Activated CD4-positive, CD25-positive, alpha-beta regulatory T cell (primary cell): ENCODE measurements around the gene IRF2BPL.

Experiments
- DNase-seq, 4 experiments: peaks; one replicate each; lab custom pipeline; 2025; lab: John Stamatoyannopoulos, UW

The IRF2BPL gene

GRCh38 chr14:77028384-77029231, at the start of gene IRF2BPL:
IRF2BPL (minus strand) TSS chr14:77028708; CDS start chr14:77027792, 916 bp downstream.
- DNase-seq, result peak; percentile 79 to 91 (median 86)

DNA sequence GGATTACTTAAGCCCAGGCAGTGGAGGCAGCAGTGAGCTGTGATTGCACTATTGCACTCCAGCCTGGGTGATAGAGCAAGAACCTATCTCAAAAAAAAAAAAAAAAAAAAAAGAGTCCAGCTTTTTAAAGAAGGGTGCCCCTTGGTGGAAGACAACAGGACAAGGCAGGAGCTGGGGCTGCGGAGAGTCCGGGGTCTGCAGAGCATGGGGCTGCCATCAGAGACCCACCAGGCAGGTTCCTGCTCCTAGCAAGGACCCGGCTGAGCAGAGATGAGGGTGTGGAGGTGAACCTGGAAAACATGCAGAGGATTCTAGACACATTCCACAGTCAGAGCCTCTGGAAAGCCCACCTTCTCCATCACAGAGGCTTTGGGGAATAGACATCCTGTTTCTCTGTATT, 48.5 kb upstream of the IRF2BPL start:
- no peak for DNase-seq

DNA sequence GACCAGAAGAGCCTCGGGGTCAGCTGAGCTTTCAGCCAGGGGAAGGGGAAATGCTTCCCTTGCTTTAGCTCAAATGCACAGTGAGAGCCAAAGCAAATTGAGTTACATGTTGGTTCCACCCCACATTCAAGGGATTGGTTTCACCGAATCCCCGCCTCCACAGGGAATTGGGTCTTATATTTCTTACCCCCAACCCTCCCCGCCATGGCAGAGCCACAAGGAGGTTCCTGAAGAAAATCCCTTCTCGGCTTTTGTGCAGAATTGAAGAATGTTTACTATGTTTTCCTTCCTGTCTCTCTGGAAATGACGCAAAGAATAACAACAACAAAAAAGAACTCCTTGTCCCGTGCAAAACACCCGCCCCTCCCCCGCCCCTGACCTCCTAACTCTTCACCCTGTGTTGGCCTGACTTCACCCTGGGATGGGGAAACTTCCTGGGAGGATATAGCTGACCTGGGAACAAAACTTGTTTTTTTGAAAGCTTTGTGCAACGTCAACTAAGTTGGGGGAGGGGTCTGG, 47.7 kb upstream of the IRF2BPL start:
- DNase-seq, result no peak

DNA sequence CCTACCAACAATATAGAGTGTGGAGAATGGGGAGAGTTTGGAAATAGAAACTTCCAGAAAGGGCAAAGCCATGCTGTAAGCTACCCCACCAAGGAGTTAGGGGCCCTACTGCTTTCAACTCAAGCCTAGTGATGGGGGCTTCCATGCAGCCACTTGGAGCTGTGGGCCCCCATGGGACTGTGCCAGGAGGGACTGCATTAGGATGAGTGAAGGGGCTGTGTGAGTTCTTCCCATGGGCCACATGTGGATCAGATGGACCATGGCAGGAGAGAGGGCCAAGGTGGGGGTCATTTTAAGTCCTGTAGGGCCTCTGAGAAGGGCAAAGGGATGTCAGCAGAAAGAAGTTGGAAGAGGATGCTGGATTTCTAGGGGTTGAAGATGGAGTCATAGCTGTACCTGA, 46.5 kb upstream of the IRF2BPL start:
- no peak for DNase-seq

- no peak for DNase-seq
Observed at GRCh38 chr14:77071938-77072388, 43.5 kb upstream of the IRF2BPL start.

GRCh38 chr14:77069551-77069950, 41.0 kb upstream of the IRF2BPL start:
- no peak for DNase-seq

DNA sequence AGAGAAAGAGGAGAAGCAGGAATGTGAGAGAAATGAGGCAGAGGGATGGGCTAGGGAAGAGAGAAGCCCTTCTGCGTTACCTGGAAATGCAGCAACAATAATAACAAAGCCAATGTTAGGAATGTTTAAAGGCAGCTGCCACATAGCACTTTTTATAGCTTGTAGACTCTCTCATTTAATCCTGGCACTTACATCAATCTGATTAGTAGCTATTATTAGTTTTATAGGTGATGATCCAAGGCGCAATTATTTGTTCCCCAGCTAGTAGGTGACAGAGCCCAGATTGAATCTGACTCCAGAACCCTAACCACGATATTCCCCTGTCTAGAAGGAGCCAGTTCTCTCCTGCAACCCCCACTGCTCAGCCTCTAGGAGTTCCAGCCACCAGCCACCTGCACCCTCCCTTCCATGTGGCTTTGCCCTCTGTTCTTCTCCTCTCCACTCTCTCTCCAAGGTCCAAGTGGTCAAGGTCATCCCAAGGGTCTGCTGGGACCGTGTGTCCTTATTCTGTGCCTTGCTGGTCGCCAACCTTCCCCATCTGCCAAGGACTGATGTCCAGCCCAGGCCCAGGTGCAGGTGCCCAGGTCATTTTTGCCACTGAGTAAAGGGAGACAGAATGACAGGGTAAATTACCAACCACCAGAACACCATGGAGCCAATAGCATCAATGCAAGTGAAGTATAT, 40.2 kb upstream of the IRF2BPL start:
- no peak for DNase-seq

DNA sequence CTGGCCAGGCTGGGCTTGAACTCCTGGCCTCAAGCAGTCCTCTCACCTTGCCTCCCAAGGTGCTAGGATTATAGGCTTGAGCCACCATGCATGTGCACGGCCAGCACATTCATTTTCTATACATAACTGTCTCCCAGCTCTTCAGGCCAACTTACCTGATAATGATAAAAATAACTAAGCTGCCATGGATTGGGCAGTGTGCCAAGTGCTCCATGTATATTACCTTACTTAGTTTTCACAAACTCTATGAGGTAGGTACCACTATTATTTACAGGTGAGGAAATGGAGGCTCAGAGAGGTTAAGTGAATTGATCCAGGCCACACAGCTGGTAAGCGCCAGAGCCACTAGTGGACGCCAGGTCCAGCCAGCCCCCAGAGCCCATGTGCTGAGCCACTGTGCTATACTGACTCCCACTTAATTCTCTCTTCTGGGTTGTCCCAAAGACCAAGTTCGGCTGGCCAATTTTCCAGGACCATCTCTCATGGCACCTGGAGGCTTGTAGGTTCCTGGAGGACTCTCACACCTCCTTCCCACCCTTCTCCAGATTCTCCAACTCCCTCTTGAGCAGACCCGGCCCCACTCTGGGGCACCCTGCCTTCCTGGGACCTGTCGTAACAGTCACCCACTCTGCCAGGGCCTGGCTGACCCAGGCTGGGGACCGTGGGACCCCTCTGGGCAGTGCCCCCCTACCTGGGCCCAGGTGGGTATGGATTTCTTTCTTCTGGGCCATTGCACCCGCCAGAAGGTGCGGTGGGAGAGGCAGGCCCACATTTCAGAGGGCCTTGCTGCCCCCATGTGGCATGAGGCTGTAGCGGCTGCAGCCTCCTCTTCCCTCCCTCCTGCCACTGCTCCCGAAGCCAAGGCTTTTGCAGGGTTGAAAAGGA, 39.4 kb upstream of the IRF2BPL start:
- peak; percentile 6 to 30 (median 22) for DNase-seq

DNA sequence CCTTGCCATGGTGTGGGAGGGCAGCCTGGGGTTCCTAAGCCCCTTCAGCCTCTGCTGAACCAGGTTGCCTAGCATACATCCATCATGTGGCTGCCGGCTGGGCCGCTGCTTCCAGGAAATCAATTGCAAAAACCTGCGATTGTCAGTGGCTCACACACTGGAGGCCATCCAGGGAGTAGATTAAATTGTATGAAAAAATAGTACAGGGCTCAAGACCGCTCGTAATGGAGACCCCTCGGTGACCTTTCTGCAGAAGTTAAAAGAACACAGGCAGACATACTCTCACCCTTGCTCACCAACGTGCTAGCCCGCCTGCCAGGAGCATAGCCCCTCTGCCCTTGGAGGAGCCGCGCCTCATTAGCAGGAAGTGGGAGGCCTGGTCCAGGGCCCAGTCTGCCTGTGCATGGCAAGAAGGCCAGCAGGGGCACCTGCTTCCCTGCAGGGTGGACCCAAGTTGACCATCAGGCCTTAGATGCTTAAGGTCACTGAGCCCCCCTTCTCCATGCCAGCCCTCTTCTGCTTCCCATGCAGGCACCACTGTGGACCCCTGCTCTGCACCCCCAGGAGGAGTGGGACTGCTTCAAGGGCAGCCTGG, 38.2 kb upstream of the IRF2BPL start:
- DNase-seq, result no peak

DNA sequence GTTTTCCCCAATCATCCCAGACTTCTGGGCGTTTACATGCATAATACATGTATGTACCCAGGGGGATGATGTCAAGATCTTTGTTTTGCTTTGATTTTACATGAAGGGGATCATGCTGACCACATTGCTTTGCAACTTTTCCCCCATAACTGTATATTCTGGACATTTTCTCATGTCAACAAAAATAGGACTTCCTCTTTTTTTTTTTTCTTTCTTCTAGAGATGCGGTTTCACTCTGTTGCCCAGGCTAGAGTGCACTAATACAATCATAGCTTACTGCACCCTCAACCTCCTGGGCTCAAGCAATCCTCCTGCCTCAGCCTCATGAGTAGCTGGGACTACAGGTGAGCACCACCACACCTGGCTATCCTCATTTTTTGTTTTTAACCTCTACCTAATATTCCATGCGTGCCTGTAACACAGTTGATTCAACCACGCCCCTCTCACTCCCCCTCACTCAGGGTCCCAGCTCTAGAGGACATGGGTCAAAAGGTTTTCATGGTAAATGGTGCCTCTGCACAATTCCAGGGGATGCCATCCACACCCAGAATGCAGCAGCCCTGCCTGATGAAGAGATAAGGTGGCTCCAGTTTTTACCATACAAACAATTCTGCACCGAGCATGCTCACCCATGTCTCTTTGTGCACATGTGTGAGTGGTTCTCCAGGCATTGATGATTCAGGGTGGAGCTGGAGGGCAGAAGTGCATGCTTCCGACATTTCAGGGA, 37.5 kb upstream of the IRF2BPL start:
- DNase-seq, result no peak

DNA sequence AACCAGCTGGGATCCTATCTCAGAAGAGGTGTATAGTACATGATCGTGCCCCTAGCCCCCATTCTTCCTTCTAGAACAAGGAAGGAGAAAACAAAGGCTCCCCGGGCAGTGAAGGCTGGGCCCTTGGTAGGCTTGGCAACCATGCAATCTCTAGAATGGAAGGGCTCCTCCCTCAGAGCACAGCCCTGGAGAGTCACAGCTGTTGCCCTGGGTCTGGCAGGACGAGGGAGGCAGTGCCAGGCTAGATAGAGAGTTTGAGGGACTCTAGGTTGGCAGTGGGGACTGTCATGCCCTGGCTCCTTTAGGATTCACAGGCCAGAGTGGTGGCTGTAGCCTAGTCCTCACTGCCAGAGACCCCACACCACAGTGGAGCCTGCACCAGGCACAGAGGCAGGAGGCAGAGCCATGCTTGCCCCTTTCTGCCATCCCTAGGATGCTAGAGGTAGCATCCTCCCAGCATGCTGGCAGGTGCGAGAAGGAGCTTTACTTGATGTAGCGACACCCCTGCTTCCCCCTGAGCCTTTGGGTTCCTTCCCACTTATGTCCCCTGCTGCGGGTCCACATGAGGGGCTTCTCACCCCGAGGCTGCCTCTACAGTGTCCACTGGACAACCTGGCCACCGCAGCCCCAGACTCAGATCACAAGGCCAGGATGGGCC, 36.1 kb upstream of the IRF2BPL start:
- DNase-seq, result no peak

DNA sequence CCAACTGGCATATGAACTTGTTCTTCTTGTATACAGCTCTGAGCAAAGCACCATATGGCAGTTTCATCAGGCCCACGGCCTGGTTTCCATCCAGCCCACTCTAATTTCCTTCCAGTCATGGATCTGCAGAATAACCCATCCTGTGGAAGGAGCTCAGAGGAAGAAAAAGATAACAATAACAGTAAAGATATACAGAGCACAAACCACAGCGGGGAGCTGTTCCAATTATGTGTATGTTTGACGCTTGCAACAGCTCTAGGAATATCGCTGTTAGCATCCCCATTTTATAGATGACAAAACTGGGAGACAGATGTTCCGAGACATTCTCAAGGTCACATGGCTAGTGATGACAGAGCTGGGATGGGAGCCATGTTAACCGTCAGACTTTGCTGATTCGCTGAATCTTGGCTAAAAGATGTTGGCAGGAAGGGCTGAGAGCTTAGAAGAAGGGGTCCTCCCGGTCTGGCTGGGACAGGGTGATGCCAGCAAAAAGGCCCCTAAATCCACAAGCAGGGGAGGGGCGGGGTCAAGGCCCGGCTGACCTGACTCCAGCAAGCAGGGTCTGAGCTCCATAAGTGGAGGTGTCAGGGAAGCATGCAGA, 35.2 kb upstream of the IRF2BPL start:
- DNase-seq, result no peak

DNA sequence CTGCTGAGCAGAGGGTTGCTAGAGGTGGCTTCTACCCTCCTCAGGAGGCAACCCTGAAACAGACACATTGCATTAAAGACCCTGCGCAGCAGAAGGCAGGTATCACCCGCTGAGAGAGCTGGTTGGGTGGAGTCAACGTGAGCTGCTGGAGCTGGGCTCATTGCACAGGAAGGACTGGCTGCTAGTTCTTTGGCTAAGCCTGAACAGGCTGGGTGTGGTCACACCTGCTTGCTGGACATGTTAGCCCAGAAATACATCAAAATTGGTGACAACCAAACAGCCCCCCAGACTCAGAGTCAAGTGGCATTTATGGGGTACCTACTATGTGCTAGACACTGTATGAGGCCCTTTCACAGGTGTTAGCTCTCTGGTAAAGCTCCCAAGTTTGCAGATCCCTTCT, 33.8 kb upstream of the IRF2BPL start:
- no peak for DNase-seq

DNA sequence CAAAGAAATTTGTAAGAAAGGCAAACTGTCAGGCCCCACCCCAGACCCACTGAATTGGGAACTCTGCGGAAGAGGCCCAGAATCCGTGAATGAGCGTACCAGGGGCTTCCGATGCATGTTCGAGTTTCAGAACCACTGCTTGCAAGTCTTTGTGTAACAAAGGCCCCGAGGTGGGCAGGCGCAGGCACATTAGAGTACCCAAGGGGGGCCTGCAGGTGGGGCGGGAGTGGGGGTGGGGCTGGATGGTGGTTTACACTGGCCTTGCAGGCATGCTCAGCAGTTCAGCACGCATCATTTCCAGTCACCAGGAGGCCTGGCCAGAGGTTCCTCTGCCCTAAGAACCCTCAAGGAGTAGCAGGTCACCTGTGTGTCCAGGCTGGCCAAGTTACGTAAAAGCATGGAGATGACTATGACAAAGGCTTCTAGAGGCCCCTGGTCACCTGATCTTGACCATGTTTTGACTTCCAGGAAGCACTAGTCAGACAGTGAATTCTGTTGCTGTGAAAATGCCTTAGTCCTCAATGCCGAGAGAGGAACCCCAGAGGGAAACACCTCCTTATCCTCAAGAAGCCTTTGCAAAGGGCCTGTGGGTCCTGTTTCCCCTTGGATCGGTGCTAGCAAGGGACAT, 33.2 kb upstream of the IRF2BPL start:
- no peak for DNase-seq

DNA sequence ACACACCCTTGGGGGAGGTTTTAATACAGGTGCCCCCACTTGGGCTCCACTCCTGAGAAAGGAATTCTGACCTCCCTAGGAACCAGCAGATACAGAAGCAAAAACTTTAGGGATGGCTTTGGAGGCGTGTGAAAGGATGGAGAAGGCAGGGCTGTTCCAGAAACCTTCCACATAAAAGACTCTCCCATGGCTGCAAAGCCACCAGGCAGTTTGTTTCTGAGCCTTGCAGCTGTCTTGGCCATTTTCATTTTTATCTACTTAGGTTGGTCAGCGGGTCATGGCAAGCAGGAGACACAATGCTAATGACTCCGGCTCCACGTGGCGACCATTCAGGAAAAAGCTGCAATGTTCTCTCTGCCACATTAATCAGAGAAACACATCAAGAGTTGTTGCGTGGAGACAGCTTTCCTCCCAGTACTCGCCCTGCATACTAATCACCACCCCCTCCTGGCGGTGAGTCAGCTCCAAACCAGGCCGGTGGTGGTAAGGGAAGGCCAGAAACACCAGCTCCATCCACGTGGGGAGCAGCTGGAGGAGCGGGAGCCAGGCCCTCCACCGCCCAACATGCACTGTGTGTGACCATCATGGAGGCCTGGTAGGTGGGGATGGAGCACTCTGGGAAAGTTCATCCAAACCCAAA, 30.9 kb upstream of the IRF2BPL start:
- no peak for DNase-seq

GRCh38 chr14:77058785-77059184, 30.3 kb upstream of the IRF2BPL start:
- DNase-seq, result no peak

DNA sequence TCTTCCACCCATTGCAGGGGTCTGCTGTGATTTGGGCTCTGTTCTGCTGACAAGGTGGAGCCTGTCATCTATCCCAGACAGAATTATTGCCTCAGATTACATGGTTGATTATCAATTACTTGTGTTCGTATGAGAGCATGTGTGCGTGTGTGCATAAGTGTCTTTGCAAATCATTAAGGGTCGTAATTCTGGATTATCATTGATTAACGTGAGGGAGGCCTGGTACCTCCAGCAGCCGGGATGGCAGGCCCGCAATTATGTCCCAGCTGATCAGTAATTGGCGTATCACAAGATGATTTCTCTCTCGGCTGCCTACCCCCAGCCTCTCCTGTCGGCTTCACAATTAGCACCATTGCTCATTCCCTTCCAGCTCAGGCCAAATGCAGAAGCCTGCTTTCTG, 29.6 kb upstream of the IRF2BPL start:
- no peak for DNase-seq

DNA sequence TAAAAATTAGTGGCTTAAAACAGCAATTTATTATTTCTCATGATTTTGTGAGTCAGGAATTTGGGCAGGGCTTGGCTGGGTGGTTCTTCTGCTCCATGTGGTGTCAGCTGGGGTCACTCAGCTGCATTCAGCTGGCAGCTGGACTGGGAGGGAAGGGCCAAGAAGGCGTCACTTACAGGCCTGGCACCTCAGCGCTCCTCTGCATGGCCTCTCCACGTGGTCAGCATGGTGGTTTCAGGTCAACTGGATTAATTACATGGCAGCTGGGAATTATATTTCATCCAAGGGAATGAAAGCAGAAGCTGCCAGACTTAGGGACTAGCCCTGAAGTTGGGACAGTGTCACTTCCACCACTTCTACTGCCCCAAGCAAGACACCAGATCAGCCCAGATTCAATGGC, 27.5 kb upstream of the IRF2BPL start:
- DNase-seq, result no peak

DNA sequence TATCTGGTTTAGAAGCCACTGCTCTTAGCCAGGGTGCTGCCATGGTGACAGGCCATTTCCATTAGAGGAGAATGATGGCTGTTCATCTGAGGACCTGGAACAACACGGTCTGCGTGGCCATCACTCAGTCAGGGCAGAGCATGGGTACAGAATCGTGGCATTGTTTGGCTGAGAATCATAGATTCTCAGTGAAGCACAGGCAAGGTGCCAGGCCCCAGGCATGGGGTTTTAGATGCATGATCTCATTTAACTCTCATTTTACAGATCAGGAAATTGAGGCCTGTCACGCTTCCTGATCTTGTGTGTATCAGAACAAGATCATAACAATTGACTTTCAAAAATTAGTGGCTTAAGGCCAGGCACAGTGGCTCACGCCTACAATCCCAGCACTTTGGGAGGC, 26.8 kb upstream of the IRF2BPL start:
- DNase-seq, result no peak
